HG02840 (cell line): ENCODE measurements around the gene GRAMD1B.

Experiments
- ATAC-seq: cut with Tn5 transposase; IDR thresholded peaks from one replicate; pipeline ENCODE4 v1.9.1; 2021; ENCODE audit warnings: mild to moderate bottlenecking, moderate library complexity, moderate number of reproducible peaks; ENCODE audit not compliant: unreplicated experiment, low FRiP score

Gene GRAMD1B

DNA sequence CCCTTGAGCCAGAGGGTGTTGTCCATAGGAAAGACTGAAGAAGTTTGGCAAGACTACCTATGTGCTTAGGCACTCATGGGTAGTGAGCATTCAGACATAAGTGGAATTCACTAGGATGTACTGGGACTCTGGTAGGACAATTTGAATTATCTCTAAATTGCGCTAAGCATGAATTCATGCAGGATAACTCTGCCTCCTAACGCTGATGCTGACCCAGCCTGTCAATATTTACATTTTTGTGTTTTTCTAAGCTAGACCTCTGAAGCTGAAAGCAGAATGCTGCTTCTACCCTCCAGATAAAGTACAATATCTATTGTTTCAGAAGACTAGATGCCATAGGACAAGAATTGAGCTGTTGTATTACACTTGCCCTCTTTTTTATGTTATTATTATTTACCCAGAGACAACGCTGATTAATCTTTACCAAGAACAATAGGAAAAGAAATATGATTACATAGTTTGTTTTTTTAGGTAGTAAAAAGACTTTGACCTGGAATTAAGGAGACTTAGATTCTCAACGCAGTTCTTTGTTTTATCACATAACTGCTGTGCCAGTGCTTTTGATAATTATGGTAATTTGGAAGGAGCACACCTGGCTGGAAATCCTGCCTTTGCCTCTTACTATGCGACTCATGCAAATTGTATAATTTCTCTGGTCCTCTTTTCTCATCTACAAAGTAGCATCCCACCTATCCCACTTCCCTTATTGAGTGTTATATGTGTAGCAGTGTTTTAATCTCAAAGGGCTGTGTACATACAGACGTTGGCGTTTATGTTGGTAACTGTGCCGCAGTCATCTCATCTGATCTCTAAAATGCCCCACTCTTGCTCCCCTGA, 21.2 kb upstream of the GRAMD1B start:
- ATAC-seq: no peak

DNA sequence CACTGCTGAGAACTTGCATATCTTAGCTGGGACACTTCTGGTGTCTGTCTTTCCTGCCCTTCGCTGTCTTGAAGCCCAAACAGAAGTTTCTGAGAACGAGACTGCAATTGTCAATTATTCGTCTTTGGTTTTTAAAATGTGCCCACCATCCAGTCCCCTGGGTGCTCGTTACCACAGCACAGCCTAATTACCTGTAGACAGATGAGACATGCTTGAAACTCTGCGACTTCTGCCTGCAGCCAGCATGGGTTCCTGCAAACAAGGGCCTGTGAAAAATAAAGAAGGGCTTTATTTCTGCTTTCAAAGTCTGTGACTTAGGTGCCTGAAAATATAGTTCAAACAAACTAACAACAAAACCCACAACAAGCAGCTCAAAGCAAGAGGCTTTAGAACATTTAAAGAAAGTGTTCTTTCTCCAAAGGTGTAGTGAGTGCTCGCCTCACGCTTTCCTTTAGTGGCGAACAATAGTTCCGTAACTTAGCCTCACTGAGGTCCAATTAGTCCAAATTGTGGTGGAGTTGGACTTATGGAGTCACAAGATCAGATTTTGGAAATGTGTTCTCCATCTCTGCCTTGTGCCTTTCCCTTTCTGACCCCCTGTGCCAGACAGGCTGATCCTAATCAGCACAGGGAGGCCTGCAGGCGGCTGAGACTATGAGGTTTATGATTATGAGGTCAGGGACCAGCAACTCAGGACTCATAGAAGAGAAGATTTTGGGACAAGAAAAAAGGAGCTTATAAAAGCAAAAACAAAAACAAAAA, 20.4 kb upstream of the GRAMD1B start:
- ATAC-seq: no peak

DNA sequence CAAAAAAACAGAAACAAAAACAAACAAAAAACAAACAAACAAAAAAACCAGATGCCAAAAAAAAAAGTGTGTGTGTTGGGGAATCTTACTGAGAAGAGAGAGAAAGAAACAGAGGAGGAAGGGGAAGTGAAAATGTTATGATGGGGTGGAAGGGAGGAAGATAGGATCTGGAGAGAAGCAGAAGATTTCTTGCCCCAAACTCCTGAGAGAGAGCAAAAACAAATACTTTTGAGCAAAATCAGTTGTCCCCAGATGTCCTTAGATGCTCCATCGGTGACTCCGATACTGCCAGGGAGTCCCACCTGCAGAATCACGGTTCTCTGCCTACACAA, 19.9 kb upstream of the GRAMD1B start:
- ATAC-seq: no peak

DNA sequence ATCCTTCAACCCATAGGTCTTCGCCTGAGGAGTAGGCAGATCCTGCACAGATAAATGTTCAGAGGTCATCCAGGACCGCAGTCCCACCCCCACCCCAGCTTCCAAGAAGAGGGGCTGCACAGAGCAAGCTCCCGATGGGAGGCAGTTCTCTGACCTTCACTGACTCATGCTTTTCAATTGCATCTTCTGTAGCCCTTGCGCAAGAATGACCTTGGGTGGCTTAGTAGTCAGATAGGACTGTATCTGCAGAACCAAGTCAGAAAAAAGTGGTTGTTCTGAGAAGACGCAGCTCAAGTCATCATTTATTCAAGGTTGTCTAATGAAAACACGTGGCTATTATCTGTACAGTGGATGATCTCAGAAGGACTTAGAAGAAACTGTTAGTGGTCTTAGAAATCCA, 16.4 kb upstream of the GRAMD1B start:
- no peak for ATAC-seq

DNA sequence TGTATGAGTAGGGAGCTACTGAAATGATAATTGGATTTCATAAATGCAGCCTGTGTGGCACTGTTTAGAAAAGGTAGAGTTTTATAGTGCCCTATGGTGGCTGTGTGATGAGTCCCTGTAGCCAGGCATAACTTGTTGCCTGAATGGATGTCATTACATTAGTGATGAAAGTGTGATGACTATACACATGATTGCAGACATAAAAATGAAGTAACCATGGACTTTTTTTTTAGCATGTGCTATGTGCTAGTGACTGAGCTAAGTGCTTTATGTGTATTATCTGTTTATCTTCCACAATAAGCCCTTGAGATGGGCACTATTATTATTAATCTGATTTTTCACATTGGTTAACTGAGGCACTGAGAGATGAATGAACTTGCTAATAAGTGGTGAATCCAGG, 13.5 kb upstream of the GRAMD1B start:
- no peak for ATAC-seq

DNA sequence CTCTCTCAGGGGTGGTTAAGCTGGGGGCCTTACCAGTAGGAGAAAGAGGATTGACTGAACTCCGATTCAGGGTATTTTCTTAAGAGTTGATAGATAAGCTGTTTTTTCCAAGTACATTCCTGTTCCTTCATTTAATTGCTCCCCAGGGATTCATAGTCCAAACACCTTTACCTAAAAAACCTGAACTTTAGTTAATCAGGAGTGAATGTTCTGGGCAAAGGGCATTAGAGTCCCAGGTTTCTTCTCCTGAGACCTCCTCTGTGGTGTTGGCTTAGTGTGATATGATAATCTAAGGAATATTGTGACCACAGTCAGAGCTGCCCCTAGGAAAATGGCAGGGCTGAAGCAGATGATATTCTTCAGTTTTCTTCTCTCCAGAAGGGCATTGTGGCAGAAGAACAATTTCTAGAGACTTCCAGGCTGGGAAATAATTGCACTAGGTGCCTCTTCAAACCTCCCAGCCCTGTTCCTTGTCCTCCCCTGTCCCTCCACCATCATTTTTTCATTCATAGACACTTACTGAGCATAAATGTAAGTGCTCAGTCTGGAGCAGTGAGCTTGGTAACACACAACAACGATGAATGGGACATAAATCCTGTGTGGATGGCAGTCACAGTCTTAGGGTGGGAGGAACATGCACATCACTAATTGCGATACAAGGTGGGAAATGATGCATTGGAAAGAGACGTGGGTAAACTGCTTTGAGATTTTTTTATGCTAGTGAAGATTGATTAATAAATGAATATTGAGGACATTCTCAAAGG, 11.5 kb upstream of the GRAMD1B start:
- ATAC-seq: no peak

DNA sequence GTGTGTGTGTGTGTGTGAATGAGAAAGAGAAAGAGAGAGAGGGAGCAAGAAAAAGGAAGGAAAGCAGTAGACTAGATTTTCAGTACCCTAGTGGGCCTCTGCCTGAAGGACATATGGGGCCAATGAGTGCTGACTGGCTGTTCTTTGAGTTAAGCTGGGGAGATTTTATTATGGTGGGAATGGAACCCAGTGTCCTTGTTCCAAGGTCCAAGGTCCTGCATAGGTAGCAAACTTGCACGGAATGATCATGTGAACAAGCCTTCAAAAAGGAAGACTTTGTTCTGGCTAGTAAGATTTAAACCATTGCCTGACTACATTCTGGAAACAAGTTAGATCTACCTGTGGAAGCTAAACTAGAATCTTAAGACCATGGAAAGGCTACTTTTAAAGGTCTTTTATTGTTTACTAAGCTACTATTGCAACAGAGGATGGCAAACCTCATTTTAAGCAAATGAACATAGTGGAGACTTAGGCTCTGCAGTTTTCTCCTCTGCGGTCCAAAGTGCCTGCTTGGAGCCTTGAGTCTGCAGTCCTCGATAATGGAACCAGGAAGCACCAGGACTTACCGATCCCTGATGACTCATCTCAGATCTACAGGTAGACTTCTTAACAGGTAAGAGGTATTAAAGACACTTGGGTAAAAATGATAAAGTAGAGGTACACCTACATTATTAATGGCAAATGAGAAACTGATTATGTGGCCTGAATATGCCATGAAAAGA, 10.2 kb upstream of the GRAMD1B start:
- no peak for ATAC-seq

DNA sequence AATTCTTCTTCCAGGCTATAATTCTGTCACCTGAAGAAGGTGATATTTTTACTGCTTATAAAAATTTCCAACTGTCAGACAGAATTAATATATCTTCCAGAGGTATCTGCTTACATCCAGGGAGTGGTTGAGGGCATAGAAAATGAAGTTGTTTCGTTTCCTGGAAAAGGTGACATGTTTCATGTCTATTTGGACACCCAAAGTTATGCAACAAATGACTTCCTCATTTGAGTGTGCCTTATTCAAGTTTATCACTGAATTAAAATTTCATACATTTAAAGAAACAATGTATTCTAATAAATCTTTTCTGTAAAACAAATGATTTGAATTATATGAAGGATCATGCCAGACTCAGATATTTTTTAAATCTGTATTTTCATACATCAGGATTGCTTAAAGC, 8.5 kb upstream of the GRAMD1B start:
- ATAC-seq: no peak

DNA sequence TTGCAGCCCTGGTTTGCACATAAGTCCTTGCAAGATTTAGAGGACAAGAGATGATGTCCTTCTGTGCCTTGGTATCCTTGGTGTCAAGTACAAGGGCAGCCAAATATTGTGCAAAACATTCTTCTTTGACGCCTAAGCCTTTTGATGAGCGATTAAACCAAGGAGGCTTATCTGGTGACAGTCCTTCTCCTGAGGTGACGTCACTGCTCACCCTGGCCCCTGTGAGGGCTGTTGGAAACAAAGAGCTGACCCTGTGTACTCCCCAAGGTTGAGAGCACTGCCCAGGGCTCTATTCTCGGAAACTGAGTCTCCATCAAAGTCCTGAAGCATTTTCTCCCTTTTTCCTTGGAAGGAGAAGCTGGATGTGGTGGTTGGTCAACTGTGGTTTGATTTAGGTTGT, 4.7 kb upstream of the GRAMD1B start:
- ATAC-seq: no peak

DNA sequence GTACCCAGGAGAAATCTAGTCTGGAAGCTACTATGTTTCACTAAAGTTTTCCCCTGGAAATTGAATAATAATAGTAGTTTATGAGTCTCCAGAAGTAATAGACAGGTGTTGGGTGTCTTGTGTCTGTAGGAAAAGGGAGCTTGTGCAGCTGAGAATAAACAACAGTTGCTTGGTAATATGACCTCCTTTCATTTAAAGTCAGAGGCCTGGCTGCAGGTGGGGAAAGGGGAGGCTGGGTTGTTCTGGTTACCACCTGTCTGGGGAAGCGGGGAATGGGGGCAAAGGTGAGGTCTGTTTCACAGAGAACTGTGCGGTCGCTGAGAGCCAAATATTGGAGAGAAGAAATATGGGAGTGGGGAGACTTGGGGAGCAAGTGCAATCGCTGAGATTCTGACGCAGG, 3.3 kb upstream of the GRAMD1B start:
- no peak for ATAC-seq

DNA sequence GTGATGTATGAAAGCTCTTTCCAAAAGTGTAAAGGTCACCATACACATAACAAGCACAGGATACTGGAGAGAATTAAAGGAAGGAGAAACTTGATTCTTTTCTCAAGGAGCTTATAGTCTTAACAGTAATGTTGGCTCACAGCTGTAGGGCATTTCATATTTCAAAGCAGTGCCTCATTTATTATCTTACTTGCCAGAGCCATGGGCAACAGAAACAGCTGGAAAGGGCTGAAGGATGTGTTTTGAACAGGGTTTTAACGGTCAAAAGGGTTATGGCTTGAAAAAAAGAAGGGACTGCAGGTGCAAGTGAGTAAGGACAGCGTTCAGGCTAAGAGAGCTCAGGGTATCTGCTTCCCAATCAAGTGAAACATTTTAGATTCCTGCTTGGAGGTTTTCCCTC, 2.7 kb upstream of the GRAMD1B start:
- ATAC-seq: no peak

DNA sequence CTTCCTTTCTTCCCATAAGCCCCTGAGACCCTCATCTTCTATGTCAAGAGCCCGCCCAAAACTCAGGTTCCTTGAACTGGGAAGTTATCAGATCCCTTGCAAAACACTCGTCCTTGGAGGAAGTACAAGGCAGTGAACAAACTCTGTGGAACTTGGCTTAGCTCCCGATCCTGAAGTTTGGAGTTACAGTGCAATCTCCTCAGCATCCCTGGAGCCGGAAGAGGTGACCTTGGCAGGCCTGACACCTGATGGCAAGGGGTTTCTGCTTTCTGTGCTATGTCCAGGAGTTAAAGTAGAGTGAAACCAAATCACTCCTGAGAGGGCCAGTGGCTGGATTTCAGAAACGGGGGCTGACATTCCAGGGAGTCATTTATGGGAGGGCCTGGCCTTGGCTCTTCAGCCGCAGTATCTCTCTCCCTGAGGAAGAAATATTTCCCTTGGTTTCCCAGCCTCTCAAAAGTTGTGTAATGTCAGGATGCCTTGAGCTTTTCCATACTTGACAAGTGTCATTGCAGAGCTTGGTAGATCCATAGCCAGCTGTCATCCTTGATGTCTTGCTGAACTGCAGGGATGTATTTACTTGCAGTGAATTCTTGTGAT, 1.9 kb upstream of the GRAMD1B start:
- no peak for ATAC-seq

DNA sequence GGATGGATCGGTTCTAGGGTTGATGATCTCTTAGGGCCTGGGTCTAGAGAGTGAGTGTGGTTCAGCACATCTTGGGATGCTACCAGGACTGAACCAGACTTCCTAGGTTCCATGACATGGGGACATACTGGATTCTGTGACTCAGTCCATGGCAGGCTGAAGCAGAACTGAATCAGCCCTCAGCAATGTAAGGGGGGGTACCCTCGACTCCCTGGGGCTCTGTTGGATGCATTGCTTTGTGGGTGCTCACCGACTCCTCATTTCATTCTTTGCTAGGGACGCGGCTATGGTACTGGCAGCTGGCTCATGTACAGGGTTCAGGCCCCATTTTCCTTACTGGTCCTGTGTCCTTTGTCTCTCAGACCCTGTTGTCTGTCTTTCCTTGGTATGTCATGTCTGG, 733 bp upstream of the GRAMD1B start:
- ATAC-seq: no peak

DNA sequence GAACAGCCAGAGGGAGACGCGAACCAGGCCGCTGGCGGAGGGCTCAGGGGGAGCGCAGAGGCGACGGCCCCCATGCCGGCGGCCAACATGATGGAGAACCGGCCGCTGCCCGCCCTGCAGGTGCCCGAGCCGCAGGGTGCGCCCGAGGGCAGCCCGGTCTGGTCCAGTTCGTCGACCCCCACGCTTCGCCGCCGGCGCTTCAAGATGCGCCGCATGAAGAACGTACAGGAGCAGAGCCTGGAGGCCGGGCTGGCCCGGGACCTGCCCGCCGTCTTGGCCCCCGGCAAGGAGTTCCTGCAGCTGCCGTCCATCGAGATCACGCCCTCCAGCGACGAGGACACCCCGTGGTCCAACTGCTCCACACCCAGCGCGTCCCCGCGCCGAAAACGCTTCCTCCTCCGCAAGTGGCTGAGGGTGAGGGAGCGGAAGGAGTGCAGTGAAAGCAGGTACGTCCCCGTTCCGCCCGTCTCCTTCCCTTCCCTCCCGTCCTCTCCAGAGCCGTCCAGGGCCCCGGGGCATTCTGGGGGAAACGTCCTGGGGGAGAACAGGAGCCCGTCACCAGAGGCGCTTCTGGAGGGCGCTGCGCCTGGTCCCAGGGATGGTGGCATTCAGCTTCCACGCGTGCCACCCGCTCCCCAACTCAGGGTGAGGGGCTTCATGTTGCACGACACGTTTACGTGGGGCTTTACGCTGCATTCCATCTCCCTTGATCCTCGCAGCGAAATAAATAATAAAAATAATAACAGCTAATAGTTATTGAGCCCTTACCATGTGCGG, 840 bp downstream of the GRAMD1B start:
- ATAC-seq: peak; percentile 30

DNA sequence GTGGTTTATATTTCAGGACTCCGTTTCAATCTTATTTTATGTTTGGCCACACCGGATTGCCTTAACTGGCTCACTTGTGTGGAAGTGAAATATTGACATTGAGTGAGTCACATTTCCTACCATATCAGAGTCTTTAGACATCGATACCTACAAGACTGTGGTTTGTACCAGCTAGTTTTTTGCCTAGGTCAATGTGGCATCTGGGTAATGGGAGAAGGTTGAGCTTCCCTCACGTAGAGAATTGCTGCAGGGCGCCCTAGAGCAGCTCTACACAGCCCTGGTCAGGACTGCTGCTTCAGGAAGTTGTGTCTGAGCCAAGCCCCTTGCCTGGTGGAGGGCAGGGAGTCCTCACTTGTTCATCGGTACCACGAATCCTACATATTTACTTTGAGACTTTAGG, 1.6 kb downstream of the GRAMD1B start:
- ATAC-seq: no peak

DNA sequence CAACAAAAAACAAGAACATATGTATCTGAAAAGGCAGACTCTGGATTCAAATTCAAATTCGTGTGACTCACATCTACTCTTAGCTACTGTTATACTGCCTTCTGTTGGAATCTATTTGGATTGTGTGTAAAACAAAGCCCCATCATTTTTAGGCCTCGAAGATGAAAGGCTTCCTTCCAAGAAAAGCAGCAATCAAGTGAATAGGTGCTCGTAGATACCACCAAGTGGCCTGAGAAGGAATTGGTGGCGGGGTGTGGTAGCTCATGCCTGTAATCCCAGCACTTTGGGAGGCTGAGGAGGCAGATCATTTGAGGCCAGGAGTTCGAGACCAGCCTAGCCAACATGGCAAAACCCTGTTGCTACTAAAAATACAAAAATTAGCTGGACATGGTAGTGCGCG, 4.2 kb downstream of the GRAMD1B start:
- ATAC-seq: no peak

DNA sequence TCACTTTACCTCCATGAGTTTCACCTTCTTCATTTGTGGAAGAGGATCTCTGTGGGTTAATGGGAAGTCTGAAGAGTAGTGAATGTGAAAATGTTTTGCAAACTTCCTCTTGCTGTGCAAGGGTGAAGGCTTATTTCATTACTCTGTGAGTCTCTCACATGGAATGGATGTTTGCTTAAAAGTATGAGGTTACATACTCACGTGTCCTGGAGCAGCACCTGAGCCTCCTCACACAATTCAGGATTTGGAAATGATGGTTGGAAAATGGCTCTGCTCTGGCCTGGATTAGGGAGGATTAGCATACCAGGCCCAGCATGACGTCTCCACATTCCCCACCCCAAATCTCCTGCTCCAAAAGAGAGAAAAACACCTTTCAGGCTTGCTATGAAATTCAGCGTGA, 4.8 kb downstream of the GRAMD1B start:
- no peak for ATAC-seq

DNA sequence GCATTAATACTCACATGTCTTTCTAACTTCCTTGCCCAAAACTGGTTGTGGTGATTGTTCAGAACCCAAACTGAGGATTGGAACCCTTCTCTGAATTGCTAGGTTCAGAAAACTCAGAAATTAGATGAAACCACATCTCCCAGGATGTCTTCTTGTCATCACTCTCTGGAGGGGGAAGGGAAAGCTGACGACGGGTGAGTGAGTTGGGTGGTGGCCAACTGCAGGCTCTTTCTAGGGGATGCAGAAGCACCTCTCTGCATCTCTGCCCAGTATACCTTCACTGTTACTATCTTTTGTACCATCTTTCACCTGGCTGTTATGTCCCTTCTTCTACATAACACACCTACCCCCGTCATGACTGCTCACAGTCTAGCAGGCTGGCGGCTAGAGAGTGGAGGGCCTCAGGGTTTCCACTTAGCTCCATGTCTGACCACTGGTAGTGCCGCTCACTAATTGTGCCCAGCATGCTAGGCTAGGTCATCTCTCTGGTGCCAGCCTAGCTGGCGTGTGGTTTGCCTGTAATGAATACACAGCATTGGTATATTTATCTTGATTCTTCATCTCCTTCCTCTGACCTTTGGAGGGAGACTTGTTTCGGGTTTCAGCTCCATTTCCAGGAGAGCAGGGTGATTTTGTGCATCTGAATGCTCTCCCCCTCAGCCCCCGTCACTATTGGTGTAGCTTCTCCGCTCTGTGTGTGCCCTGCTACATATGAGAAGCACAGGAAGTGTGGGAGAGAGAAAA, 7.3 kb downstream of the GRAMD1B start:
- ATAC-seq: no peak

DNA sequence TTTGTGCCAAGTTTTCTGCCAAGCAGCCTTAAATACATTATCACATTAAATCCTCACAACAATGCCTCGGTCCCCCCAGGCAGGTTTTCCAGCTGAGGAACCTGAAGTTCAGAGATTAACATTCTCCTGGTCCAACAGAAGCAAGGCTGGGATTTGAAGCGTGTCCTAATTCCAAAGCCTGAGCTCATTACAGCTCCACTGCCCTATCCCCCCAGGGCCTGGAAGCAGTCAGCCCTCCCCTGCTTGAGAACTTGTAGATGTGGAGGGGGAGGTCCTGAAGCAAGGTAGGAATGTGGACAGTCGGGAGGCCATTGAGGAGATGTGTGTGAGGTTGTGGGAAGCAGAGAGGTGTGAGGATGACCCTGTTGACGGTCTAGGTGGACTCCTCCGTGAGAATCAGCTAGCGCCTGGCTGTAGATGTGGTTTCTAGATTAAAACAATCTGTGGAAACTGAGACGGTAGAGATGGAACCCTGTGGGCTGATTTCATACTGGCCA, 8.1 kb downstream of the GRAMD1B start:
- no peak for ATAC-seq
